Transverse colon (tissue), 4 donors: ENCODE measurements around the gene GPATCH1. TPM values are rescaled to one million over a fixed set of nuclear protein-coding genes. Genes with fewer than 3 reads are reported as not detected.

Source experiments
- DNase-seq: peaks from one replicate; pipeline ENCODE4 v3.0.0-alpha.2; 2019
- H3K27ac ChIP-seq, 4 donors: fragments of 200-600 bp; sonication (generic); 2 replicates each; pipeline ENCODE4 v1.5.1; 2016 to 2018; ENCODE audit warnings: inconsistent platforms in 4 of 4
- H3K27me3 ChIP-seq: fragments of 200-600 bp; sonication (generic); 2 replicates; pipeline ENCODE4 v1.5.1; 2017; ENCODE audit warnings: inconsistent platforms
- H3K36me3 ChIP-seq, 4 donors: fragments of 200-600 bp; sonication (generic); 2 replicates each; pipeline ENCODE4 v1.5.1; 2017 to 2019; ENCODE audit warnings: inconsistent platforms in 4 of 4
- H3K4me1 ChIP-seq, 4 donors: fragments of 200-600 bp; sonication (generic); 2 replicates each; pipeline ENCODE4 v1.5.1; 2017 to 2020; ENCODE audit warnings: inconsistent platforms in 4 of 4
- H3K4me3 ChIP-seq, 4 donors: fragments of 200-600 bp; sonication (generic); 1 replicate in 1 of 4; 2 replicates in 3 of 4; pipeline versions ENCODE4 v1.5.1 to v1.6.1; 2017 to 2019; ENCODE audit warnings: inconsistent platforms in 4 of 4
- H3K9me3 ChIP-seq, 2 donors: fragments of 200-600 bp; sonication (generic); 2 replicates each; pipeline ENCODE4 v1.5.1; 2017 to 2019; ENCODE audit warnings: inconsistent platforms in 2 of 2
- EP300 ChIP-seq: sonication (generic); formaldehyde crosslinking; IDR thresholded peaks from one replicate; pipeline ENCODE4 v1.6.1; 2017; ENCODE audit warnings: antibody characterized with exemption, low read depth
- POLR2A ChIP-seq: fragments of 450-650 bp; IDR thresholded peaks from one replicate; pipeline ENCODE4 v1.6.1; 2016; ENCODE audit warnings: antibody characterized with exemption, mild to moderate bottlenecking, moderate library complexity
- POLR2AphosphoS5 ChIP-seq, 3 donors: sonication (generic); formaldehyde crosslinking; IDR thresholded peaks; one replicate each; pipeline ENCODE4 v1.6.1; 2016; ENCODE audit warnings: antibody characterized with exemption in 3 of 3
- WGBS, 2 donors: methylation state at CpG; one replicate each; pipeline ENCODE4 v1.1.5; 2018; ENCODE audit warnings: low coverage in 1 of 2; 5-methylcytosine and 5-hydroxymethylcytosine counted together
- in situ Hi-C, 4 donors: fragments of 200-750 bp; cut with MboI; loops; one replicate each; pipeline versions ENCODE4 v1.15.0 to v1.15.1; 2017; ENCODE audit warnings: low sequenced_read_pairs in 3 of 4, low pct_ligation_motif_present in 1 of 4, low pct_unique_long_range_greater_than_20kb in 1 of 4
- intact Hi-C: fragments of 100-400 bp; cut with DNase I; formaldehyde crosslinking; loops from one replicate; pipeline ENCODE4 v1.15.1; 2023; ENCODE audit warnings: low total_unique reads
- total RNA-seq, 4 donors: library from RNA; depleted of rRNA; stranded (reverse); fragments of >200 nt; gene quantifications; one replicate each; pipeline ENCODE4 v1.1.0, GENCODE V29; 2016
- TF ChIP-seq, protein P1 (sequence below), 5 experiments: fragments of 200-600 bp in 3 of 5; fragments of 450-650 bp in 2 of 5; sonication (generic) in 3 of 5; IDR thresholded peaks; 1 replicate in 2 of 5; 2 replicates in 3 of 5; pipeline ENCODE4 v1.5.1; 2016 to 2017; ENCODE audit warnings: antibody characterized with exemption in 5 of 5, inconsistent platforms in 3 of 5, mild to moderate bottlenecking in 2 of 5, moderate library complexity in 1 of 5

The GPATCH1 gene
- total RNA-seq, 4 donors from 2014 or later = 9.1 to 16.8 (median 14.8) TPM

DNA sequence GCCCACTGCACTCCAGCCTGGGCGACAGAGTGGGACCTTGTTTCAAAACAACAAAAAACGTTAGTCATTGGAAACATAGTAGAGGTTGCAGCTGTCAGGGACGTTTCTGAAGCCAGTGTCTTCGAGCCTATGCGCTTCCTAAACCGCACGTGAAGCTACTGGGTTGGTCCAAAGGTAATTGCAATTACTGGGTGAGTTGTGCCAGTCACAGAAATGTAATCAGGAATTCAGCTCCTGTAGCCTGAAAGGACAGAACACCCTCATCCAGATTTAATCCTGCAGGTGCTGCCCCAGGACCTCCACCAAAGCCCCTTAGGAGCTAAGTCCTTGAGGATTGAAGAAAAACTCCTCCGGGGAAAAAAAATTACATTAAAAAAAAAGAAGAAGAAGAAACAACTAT lies 13.9 kb upstream of the GPATCH1 start:
- TF ChIP-seq, protein P1, sequence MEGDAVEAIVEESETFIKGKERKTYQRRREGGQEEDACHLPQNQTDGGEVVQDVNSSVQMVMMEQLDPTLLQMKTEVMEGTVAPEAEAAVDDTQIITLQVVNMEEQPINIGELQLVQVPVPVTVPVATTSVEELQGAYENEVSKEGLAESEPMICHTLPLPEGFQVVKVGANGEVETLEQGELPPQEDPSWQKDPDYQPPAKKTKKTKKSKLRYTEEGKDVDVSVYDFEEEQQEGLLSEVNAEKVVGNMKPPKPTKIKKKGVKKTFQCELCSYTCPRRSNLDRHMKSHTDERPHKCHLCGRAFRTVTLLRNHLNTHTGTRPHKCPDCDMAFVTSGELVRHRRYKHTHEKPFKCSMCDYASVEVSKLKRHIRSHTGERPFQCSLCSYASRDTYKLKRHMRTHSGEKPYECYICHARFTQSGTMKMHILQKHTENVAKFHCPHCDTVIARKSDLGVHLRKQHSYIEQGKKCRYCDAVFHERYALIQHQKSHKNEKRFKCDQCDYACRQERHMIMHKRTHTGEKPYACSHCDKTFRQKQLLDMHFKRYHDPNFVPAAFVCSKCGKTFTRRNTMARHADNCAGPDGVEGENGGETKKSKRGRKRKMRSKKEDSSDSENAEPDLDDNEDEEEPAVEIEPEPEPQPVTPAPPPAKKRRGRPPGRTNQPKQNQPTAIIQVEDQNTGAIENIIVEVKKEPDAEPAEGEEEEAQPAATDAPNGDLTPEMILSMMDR (IDR thresholded peaks at IDR 0.05) = no peak
- TF ChIP-seq EP300 (no peak), POLR2A (no peak), POLR2AphosphoS5 (IDR thresholded peaks at IDR 0.05) (no peak)
- peaks cover 27% of the 10 kb centered on the region for H3K27me3 ChIP-seq
- in situ Hi-C loops (no loop called here), intact Hi-C loops (no loop called here)
- no peak for DNase-seq
- peaks cover 0 to 19% (median 15%) of the 10 kb centered on the region in 4 donors for H3K4me1 ChIP-seq
- H3K4me3 ChIP-seq = no peak overlapping the region
- no peak overlapping the region for H3K27ac ChIP-seq
- no peaks in the 10 kb centered on the region for H3K36me3 ChIP-seq
- 65 to 80% methylated on average over 1 to 8 of the region's 8 CpGs for WGBS, 2 donors
- H3K9me3 ChIP-seq = no peaks in the 10 kb centered on the region

DNA sequence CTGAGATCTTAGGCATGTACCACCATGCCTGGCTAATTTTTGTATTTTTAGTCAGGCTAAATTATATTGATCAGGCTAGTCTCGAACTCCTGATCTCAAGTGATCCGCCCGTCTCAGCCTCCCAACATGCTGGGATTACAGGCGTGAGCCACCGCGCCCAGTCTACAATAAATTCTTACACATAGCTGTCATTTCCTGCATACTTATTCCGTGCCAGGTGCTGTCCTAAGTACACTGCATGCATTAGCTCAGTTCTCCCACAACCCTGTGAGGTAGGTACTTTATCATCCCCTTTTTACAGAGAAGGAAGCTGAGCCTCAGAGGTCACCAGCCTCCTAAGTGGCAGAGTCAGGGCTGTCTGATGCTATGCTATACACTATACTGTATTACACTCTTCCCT lies 9.1 kb upstream of the GPATCH1 start:
- DNase-seq = peak; percentile 52
- Histone ChIP-seq H3K27ac (peak overlapping the region in 1 of 4 donors; percentile 41), H3K27me3 (no peaks in the 10 kb centered on the region), H3K4me3 (no peak overlapping the region), H3K9me3 (no peaks in the 10 kb centered on the region), H3K36me3 (no peaks in the 10 kb centered on the region), H3K4me1 (no peaks in the 10 kb centered on the region)
- in situ Hi-C loops (no loop called here), intact Hi-C loops (no loop called here)
- 57 to 68% methylated on average over 5 to 7 of the region's 7 CpGs for WGBS, 2 donors
- TF ChIP-seq EP300 = no peak
- TF ChIP-seq POLR2AphosphoS5 (IDR thresholded peaks at IDR 0.05) = peak in 1 of 3 donors; percentile 64

DNA sequence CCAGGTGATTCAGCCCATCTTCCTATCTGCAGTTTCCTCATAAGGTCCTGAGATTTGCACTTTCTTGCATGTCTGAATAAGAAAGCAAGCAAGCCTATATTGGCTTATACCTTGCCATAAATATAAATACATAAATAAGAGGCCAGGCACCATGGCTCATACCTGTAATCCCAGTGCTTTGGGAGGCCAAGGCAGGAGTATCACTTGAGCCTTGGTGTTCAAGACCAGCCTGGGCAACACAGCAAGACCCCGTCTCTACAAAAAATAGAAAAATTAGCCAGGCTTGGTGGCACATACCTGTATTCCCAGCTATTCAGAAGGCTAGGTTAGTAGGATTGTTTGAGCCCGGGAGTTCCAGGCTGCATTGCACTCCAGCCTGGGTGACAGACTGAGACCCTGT lies 5.5 kb upstream of the GPATCH1 start:
- H3K27me3 ChIP-seq = no peaks in the 10 kb centered on the region
- H3K4me3 ChIP-seq = no peak overlapping the region
- 89 to 100% methylated on average over 2 of the region's 2 CpGs for WGBS, 2 donors
- H3K36me3 ChIP-seq = no peaks in the 10 kb centered on the region
- no peak for DNase-seq
- H3K4me1 ChIP-seq = peaks cover 0 to 16% (median 9%) of the 10 kb centered on the region in 4 donors
- H3K9me3 ChIP-seq = no peaks in the 10 kb centered on the region
- in situ Hi-C loops (loop anchor here in 1 of 4 donors (25.0 kb wide), 1 partner anchor 88 kb away; no protein-coding TSS in a partner anchor), intact Hi-C loops (no loop called here)
- H3K27ac ChIP-seq = no peak overlapping the region
- TF ChIP-seq, protein P1 (IDR thresholded peaks at IDR 0.05) = no peak
- no peak for TF ChIP-seq POLR2A
- TF ChIP-seq POLR2AphosphoS5 (IDR thresholded peaks at IDR 0.05) = no peak
- no peak for TF ChIP-seq EP300

DNA sequence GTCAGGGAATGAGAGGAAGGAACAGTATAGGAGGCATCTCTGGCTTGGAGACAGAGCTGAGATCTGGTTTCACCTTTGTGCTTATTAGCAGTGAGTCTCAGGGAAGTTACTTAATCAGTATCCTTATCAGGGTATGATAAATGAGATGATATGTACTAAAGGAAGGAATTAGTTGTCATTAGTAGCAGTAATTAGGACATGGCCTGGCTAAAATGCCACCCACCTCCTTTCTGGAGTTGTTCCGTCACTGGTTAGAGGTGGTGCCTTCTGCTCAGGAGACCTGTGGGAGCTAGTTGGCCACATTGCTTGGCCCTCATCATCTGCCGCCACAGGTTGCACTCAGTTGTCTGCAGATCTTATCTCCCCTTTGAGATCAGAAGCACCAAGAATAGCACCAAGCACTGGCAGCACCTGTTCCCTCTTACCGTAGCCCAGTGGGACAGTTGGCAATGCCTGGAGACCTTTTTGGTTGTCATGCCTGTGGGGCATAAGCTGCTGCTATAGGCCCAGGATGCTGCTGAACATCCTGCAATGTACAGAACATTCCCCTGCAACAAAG lies 4.7 kb downstream of the GPATCH1 start:
- WGBS, 2 donors = 91% methylated on average over 3 of the region's 3 CpGs; no CpG with 5 or more reads in 1 of the 2 donors
- Histone ChIP-seq H3K27me3 (no peaks in the 10 kb centered on the region), H3K36me3 (peaks cover 0 to 19% (median 7%) of the 10 kb centered on the region in 4 donors), H3K4me3 (no peak overlapping the region), H3K9me3 (no peaks in the 10 kb centered on the region), H3K4me1 (peaks cover 10 to 20% (median 13%) of the 10 kb centered on the region in 4 donors), H3K27ac (no peak overlapping the region)
- in situ Hi-C loops (loop anchor here in 1 of 4 donors (25.0 kb wide), 1 partner anchor 98 kb away; no protein-coding TSS in a partner anchor), intact Hi-C loops (no loop called here)
- no peak for DNase-seq
- TF ChIP-seq POLR2AphosphoS5 (IDR thresholded peaks at IDR 0.05) (no peak), EP300 (no peak), POLR2A (no peak)
- TF ChIP-seq, protein P1 (IDR thresholded peaks at IDR 0.05) = no peak

DNA sequence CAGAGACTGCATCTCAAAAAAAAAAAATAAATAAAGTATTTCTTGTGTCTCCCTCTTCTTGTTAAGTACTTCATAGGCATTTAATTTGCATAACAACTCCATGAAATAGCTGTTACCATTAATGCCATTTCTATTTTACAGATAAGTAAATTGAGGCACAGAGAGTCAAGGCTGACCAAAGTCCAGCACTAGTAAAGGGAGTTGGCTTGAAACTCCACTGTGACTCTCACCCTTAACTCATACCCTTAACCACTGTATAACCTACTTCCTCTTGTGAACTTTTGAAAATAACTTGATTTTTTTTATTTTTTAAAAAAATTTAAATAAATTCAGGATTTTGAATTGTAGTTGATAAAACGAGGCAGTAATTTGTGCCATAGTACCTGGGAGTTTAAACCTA lies 6.0 kb downstream of the GPATCH1 start:
- intact Hi-C loops (no loop called here), in situ Hi-C loops (loop anchor here in 1 of 4 donors (25.0 kb wide), 1 partner anchor 100 kb away; no protein-coding TSS in a partner anchor)
- Histone ChIP-seq H3K36me3 (peaks cover 0 to 27% (median 7%) of the 10 kb centered on the region in 4 donors), H3K4me3 (no peak overlapping the region), H3K27ac (no peak overlapping the region), H3K9me3 (no peaks in the 10 kb centered on the region), H3K27me3 (no peaks in the 10 kb centered on the region), H3K4me1 (peaks cover 5 to 14% (median 6%) of the 10 kb centered on the region in 4 donors)
- no peak for DNase-seq
- 60 to 77% methylated on average over 1 of the region's 1 CpG for WGBS, 2 donors
- no peak for TF ChIP-seq POLR2A
- TF ChIP-seq, protein P1 (IDR thresholded peaks at IDR 0.05) = no peak
- no peak for TF ChIP-seq EP300
- TF ChIP-seq POLR2AphosphoS5 (IDR thresholded peaks at IDR 0.05) = no peak
